Liver (tissue), 3 donors: ENCODE data around the gene ST3GAL5.
A peak's percentile ranks its signal among the peaks of the same experiment; 100 is the strongest.

ENCODE experiments used
- CTCF ChIP-seq: fragments of 150-350 bp; IDR thresholded peaks from 2 replicates; pipeline ENCODE4 v1.5.1; 2017; ENCODE audit warnings: improper control_type of control experiment, low read depth, low read length; ENCODE audit not compliant: missing input control
- HNF4G ChIP-seq: IDR thresholded peaks from 2 replicates; pipeline ENCODE4 v1.6.1; 2016; ENCODE audit warnings: antibody characterized with exemption
- RAD21 ChIP-seq, 2 donors: IDR thresholded peaks; 2 replicates each; pipeline ENCODE4 v1.6.1; 2016; ENCODE audit warnings: antibody characterized with exemption in 2 of 2, mild to moderate bottlenecking in 2 of 2
- SP1 ChIP-seq: IDR thresholded peaks from 2 replicates; pipeline ENCODE4 v1.6.1; 2018; ENCODE audit warnings: antibody characterized with exemption, mild to moderate bottlenecking
- TF ChIP-seq, protein P1 (sequence below): IDR thresholded peaks from 2 replicates; pipeline ENCODE4 v1.6.1; 2016; ENCODE audit warnings: antibody characterized with exemption
- TF ChIP-seq, protein P2 (sequence below): IDR thresholded peaks from 2 replicates; pipeline ENCODE4 v1.6.1; 2016; ENCODE audit warnings: antibody characterized with exemption, mild to moderate bottlenecking
- donor health status: healthy.
- donor health status: healthy.

DNA sequence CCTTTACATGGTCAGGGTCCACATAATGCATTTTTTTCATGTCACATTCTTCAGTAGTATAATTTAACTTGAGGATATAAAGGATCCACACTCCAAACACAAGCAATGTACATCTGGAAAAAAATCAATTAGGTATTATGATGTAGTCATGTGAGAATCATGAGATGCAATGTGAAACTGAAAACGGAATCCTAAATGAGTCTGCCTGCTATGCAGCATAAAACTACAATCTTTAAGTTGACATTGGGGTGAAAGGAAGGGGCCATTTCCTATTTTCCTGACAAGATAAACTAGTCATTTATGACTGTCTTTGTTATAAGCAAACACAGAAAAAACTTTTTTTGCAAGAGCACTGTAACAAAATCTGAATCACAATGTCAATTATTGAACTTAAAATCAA lies 27.6 kb downstream of the ST3GAL5 start:
- no peak for TF ChIP-seq CTCF
- no peak for TF ChIP-seq RAD21 (IDR thresholded peaks at IDR 0.05)
- no peak for TF ChIP-seq SP1
- TF ChIP-seq, protein P1, sequence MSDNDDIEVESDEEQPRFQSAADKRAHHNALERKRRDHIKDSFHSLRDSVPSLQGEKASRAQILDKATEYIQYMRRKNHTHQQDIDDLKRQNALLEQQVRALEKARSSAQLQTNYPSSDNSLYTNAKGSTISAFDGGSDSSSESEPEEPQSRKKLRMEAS, result peak; percentile 35
- TF ChIP-seq, protein P2, sequence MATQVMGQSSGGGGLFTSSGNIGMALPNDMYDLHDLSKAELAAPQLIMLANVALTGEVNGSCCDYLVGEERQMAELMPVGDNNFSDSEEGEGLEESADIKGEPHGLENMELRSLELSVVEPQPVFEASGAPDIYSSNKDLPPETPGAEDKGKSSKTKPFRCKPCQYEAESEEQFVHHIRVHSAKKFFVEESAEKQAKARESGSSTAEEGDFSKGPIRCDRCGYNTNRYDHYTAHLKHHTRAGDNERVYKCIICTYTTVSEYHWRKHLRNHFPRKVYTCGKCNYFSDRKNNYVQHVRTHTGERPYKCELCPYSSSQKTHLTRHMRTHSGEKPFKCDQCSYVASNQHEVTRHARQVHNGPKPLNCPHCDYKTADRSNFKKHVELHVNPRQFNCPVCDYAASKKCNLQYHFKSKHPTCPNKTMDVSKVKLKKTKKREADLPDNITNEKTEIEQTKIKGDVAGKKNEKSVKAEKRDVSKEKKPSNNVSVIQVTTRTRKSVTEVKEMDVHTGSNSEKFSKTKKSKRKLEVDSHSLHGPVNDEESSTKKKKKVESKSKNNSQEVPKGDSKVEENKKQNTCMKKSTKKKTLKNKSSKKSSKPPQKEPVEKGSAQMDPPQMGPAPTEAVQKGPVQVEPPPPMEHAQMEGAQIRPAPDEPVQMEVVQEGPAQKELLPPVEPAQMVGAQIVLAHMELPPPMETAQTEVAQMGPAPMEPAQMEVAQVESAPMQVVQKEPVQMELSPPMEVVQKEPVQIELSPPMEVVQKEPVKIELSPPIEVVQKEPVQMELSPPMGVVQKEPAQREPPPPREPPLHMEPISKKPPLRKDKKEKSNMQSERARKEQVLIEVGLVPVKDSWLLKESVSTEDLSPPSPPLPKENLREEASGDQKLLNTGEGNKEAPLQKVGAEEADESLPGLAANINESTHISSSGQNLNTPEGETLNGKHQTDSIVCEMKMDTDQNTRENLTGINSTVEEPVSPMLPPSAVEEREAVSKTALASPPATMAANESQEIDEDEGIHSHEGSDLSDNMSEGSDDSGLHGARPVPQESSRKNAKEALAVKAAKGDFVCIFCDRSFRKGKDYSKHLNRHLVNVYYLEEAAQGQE, result no peak
- TF ChIP-seq HNF4G, result no peak
